ENCODE measurements around the gene SEM1.

DNA sequence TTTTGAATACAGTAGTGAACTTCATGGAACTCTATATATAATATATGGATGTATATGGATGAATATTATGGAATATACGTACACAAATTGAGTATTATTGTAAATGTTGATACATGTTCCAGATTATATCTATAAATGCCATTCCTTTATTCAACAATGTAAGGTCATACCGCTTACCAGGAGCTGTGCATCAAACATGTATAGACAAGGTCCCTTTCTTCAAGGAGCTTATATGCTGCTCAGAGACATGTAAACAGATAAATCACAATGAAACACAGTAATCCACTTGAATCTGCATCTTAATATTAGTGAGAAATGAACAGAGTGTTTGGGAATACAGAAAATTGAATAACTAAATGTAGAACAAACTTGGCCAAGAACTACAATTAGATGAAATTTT is 898 bp upstream of the SEM1 start:
- TF ChIP-seq, protein P1, sequence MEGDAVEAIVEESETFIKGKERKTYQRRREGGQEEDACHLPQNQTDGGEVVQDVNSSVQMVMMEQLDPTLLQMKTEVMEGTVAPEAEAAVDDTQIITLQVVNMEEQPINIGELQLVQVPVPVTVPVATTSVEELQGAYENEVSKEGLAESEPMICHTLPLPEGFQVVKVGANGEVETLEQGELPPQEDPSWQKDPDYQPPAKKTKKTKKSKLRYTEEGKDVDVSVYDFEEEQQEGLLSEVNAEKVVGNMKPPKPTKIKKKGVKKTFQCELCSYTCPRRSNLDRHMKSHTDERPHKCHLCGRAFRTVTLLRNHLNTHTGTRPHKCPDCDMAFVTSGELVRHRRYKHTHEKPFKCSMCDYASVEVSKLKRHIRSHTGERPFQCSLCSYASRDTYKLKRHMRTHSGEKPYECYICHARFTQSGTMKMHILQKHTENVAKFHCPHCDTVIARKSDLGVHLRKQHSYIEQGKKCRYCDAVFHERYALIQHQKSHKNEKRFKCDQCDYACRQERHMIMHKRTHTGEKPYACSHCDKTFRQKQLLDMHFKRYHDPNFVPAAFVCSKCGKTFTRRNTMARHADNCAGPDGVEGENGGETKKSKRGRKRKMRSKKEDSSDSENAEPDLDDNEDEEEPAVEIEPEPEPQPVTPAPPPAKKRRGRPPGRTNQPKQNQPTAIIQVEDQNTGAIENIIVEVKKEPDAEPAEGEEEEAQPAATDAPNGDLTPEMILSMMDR (IDR thresholded peaks at IDR 0.05) = no peak
- no peak for TF ChIP-seq POLR2AphosphoS5 (IDR thresholded peaks at IDR 0.05; ENCODE audit: insufficient read depth in 1 of 2, low read depth in 1 of 2)
- TF ChIP-seq POLR2A (IDR thresholded peaks at IDR 0.05) = no peak
